HG02943 (cell line): ENCODE data around the gene NSMCE3.
A peak's percentile ranks its signal among the peaks of the same experiment; 100 is the strongest.
"Not testable (repeated sequence)": the region's sequence is repeated elsewhere in the genome, so short reads cannot be mapped to it uniquely, and the experiment has no call there.

ENCODE experiments used
- ATAC-seq: cut with Tn5 transposase; IDR thresholded peaks from one replicate; pipeline ENCODE4 v1.9.1; 2021; ENCODE audit warnings: mild to moderate bottlenecking, low read depth, moderate library complexity; ENCODE audit not compliant: unreplicated experiment

Gene NSMCE3

DNA sequence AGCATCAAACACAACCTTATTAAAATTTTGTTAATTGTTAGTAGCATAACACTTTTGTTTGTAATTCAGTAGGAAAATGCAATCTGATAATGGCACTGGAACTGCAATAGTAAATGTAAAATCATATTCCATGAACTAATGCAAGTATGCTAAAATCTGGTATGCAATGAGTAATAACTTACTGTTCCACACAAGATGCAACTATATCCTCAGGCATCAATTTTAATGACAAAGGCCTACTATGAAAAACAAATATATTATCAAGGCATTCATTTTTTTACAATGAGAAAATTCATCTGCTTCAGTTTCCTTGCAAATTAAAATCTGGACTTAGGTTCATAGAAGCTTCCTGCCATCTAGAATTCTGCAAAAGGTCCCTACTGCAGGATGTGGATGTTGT lies 1.4 kb upstream of the NSMCE3 start:
- no peak for ATAC-seq

DNA sequence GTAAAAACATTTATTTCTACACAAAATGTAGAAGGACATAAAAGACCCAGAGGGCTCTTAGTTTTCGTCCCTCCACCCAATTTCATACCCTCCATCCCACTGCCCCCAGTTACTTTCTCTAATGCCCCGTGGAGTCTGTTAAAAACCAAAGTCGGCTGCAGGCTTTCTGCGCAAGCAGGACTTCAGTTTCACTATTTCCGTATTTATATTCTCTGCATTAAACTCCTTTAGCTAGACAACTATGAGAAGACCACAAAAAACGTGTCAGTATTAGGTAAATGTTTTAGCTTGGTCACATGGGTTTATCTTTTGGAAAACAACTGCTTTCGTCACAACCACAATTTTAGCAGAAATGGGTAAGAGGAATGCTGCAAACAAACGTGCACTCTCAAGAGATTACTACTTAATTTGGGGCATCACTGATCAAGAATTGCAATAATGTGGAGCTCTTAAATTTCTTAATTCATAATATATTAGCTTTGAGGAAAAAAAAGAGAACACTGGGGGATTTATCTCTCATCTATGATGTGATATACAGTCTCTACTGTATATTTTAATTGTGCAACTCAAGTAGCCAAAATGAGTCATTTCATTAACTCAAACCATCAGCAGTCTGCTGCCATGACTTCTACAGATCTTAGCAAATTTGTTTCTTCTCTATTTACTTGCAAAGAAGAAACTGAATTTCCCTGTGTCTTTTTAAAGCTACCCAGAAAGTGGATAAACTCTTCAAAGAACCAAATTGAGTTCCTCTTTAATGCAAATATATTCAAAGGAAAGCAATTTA lies 740 bp upstream of the NSMCE3 start:
- ATAC-seq = peak; percentile 17

DNA sequence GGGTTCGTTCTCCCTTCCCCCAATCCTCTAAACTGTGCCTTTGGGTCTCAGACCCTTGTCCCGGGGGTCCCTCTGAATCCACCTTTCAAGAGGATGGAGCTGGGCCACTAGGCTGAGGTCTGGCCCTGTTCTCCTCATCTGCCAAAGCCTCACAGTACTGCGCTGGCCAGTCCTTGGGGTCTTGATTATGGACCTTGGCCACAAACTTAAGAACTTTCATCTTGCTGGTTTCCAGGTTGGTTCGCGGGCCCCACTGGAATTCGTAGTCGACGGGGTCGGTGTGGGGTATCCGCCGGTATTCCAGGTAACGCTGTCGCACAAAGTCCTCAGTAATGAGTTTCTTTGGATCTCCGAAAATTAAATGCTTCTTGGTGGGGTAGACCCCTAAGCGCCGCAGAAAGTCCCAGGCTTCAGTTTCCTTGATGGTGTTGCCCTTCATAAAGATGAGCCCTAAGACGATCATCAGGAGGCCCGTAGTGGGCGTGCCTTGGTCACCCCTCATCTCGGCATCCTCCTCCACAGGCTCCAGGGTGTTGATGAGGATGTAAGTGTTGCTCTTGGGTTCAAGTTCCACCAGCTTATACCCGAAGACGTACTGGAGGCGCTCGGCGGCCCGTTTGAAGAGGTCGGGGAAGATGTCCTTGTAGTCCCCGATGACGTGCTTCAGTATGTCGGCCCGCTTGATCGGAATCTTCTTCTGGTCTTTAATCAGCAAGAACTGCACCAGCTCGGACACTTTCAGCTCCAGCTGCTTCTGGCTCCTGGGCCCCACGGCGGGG lies 727 bp downstream of the NSMCE3 start:
- ATAC-seq = peak; percentile 23

DNA sequence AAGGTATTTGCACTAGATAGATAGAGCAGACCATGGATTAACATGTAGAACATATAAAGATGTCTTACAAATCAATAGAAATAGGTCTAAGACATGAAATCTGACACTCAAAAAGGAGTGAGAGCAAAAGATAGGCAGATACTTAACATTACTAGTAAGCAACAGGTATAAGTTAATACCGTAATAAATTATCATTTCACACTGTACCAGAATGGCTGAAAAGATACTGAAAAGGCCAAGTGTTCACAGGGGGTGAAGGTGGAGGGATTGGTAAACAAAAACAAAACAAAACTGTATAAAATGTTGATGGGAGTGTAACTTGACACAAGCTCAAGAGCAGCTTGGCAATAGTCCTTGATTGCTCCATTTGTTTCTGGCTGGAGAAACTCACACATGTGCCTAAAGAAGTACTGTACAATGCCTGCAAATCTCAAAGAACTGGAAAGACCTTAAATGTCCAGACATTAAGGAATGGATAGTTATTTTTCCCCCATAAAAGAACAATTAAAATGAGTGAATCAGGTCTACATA lies 3.5 kb downstream of the NSMCE3 start:
- ATAC-seq = no peak

DNA sequence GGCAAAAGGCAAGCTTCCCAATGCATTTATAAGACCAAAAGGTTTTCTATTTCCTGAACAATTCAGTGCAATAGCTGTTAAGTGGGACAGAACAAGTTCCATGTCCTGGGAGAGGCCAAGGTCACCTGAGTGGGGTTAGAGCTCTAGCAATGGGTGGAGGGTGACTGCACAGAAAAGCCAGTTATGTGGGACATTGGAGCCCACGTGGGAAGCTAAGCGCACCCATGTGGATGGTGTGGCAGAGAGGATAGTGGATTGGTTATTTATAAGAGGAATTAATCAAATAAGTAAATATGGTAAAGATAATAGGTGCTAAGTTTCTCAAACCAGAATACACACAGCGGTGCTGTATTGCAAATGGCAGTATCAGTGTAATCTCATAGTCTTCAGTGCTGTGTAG lies 6.3 kb downstream of the NSMCE3 start:
- ATAC-seq = no peak

DNA sequence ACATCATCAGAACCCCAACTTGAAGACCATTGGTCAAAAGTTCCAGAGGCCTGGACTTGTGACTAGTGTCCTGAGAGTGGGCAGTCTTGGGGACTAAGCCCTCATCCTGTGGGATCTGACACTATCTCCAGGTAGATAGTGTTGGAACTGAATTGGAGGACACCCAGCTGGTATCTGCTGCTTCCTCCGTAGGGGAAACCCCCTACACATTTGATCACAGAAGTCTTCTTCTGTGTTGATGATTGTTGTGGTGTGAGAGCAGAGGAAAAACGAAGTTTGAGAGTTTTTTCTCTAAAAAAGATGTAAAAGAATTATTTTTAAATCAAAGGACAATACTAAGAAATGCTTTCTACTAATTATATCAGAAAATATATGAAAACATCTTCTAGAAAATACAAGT lies 6.9 kb downstream of the NSMCE3 start:
- no peak for ATAC-seq

DNA sequence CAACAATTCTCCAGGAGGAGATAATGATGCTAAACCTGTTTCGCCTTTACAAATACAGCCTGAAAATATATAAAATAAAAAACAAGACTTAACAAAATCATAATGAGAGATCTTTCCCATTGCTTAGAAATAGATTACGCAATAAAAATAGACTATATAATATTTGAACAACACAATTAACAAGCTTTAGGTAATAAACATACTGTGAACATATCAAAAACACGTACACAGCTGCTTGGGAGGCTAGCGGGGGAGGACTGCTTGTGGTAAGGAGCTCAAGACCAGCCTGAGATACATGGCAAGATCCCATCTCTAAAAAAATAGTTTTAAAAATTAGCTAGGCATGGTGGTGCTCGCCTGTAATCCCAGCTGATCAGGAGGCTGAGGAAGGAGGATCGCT lies 8.7 kb downstream of the NSMCE3 start:
- no peak for ATAC-seq

DNA sequence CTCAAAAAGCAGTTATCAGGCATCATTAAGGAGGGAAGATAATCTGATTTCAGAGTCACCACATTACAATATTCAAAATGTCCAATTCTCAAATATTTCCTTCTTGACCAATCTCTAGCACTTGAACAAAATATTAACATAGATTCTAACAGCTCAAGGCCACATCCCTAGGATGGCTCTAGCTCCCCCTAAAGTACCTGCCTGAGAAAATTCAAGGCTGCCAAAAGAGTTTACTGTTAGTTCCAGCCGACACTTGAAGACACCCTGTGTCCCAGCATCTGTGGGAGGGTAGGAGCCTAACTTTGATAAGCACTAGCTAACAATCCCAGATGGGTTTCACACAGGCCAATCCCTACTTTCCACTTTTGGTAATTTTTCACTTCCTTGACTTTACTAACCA lies 10.4 kb downstream of the NSMCE3 start:
- ATAC-seq = no peak

DNA sequence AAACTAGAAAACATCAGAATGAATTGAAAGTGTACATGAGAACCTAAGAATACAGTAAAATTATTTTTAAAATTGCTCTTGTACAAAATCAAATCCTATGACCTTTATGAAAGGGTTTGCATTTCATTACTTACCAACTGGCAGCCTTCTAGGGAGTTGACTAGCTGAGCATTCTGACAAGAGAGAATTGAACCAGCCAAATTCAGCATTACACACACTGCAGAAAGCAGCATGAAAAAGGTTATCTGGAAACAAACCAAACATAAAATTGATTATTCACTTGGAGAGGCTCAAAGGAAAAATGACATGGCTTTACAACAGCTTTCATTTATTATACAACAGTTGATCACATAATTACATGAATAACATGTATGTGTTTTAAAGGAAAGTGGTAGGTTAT lies 17.4 kb downstream of the NSMCE3 start:
- ATAC-seq = no peak

DNA sequence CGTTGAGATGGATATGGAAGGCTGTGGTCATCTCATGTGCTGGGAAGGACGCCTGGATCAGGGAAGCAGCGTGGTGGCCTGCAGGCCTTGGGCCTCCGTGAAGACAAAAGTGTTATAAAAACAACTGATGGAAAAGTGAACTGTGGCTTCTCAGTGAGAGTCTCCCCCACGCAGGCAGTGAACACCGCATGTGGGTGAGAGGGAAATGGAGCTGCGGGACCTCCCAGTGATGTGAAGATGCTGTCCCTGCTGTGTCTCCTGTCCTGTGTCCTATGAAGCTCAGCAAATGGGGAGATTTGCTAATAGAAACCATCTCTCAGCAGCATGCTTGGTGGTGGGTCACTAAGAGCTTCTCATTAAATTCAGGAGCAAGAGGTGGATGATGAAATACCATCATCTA lies 25.1 kb downstream of the NSMCE3 start:
- no peak for ATAC-seq

DNA sequence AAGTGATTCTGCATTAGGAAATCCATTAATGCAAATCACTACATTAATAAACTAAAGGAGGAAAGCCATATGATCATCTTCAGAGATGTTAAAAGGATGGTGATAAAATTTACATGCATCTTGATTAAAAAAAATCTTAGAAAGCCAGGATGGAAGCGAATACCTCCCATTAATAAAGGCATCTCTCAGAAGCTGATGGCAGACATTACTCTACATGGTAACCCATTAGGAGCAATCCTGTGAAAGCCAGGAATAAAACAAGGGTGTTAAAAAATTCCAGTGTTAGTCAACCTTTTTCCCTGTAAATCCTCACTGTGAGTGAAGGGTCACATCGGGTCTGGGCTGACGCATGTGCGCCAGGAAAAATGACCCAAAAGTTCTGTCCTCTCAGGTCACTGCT lies 25.5 kb downstream of the NSMCE3 start:
- no peak for ATAC-seq

DNA sequence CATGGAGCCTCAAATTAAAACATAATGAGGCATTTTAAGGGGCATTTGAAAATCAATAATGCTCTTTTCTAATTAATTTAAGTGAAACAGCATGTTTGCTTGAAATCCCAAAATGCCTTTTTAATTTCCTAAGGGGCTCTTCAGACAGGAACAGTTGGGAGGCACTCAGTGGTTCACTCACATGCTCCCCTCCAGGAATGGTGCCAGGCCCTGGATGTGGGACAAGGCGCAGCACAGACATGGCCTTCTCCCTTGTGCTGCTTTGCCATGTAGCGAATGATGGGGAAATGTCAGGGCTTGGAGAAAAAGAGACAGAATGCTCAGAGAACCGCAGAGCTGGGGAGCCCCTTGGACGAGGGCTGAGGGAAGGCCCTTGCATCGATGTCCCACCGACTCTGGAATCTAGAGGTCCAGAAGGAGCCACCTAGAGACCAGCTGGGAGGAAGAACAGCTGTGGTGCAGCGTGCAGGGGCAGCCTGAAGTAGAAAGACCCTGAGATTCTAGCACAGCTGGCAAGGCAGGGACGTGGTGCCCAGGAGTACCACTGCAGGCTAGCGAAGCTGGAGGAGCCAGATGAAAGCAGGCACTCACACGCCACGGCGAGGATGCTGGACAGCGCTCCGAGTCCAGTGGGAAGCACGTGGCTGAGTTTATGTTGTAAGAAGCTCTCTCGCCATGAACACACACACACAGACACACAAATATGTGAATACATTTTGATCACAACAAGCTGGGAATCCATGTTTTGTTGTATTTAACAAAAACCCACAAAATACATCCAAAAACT lies 27.0 kb downstream of the NSMCE3 start:
- no peak for ATAC-seq

DNA sequence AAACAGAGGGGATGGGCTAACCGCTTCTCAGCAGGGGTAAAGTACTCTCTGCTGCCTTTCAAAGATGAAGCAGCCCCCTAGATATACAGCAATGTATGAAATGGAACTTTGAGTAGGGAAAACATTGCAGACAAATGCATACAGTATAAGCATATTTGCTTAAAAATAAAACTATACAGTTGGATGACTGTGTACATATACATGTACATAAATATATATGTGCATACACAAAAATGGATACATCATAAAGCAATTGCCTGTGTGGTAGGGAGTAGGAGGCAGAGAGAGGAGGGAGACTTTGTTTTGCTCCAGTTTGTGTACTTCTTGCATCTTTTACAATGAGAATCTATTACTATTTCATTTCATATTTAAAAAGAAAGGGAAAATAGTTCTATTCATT lies 28.4 kb downstream of the NSMCE3 start:
- ATAC-seq = no peak

DNA sequence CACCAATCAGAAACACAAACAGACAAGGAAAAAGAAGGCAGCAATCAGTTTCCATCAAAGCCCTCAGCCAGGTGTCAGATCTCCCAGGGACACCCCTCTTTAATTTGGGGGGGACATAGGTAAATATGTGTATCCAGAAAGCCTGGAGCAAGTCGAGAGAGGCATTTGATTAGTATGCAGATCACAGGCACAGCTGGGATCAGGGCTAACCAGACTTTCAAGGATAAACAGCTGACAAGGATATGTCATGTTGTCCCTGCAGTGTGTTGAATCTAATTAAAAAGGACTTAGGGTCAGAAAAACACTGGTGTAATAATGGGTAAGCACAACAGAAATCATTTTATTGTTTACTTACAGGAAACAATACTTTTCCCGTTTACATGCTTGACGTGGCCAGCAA lies 30.2 kb downstream of the NSMCE3 start:
- ATAC-seq = no peak

DNA sequence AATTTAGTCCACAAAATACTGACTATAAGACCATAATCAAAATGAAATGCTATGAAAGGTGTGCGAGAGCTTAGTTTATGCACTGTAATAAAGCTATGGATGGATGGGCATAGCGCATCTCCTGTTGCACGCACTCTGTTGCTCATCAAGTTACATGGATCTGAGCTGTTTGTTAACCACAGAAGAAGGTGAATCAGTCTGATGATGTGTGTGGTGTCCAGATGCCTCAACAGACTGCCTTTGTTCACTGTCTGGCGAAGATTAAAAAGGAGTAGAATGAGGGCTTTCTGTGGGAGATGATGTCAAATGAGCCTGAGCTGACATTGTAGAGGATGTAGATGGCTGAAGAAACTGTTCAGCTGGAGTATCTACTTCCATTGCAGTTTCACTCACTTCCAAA lies 36.1 kb downstream of the NSMCE3 start:
- no peak for ATAC-seq

DNA sequence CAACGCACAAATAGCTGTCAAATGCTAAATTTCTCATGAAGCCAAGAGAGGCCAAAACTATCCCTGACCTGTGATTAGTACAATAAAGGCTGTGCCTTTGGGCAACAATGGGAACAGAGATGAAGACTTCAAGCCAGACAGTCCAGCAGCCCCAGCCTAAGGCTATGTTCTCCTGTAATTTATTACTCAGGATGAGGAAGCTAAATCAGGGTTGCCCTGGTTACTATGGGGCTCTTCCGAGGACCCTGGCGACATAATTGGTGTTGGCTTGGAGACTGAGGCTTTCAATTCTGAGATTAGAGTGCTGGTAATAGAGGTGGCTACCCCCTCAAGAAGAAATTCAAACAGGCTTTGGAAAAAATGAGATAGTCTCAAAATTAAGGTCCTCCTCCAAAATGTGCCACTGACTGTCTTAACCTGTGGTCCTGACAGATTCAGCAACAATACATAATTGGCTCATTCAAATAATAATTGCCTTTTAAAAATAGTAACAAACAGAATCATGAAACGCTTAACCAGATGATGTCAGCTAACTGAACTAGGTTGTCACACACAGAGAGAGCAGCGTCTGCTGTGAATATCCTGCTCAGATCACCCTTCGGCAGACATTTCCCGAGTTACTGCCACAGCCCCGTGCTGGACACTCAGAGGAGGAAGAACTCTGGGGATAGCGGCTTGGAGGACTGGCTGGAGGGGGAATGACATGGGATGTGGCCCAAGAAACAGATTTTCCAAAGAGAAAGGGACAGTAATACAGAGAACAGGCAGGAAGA lies 43.0 kb downstream of the NSMCE3 start:
- no peak for ATAC-seq

DNA sequence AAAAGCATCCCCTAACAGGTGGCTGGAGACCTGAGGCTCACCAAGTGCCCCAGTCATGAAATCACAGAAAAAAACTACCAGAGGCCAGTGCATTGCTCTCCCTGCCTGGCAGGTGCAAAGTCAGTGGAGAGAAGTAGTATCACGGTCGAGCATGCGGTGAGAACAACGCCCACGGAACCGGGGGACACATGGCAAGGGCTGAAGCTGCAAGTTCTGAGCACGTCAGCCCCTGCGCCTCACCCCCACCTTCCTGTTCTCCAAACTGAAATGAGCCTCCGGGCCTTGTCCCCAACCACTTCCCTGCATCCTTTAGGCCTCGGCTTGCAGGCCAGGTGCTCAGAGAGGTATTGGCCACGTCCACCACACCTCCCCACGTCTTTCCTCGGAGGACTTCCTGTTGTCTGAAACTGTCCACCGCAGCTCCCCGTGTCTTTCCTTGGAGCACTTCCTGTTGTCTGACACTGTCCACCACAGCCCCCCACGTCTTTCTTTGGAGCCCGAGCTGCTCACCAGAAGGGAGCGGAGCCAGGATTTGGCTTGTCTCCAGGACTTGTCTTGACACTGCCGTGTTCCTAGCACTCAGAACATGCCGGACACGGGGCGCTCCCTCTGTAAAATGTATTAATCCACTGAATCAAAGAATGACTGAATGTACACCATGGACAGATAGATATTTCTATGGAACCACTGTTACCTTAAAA lies 43.9 kb downstream of the NSMCE3 start:
- no peak for ATAC-seq

DNA sequence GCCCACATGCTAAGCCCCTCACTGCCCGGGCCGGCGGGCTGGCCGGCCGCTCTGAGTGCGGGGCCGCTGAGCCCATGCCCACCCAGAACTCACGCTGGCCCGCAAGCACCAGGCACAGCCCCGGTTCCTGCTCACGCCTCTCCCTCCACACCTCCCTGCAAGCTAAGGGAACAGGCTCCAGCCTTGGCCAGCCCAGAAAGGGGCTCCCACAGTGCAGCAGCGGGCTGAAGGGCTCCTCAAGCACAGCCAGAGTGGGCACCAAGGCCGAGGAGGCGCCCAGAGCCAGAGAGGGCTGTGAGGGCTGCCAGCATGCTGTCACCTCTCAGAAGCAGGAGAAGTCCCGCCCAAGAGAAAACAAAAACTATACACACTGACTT lies 44.6 kb downstream of the NSMCE3 start:
- not testable (repeated sequence) for ATAC-seq

DNA sequence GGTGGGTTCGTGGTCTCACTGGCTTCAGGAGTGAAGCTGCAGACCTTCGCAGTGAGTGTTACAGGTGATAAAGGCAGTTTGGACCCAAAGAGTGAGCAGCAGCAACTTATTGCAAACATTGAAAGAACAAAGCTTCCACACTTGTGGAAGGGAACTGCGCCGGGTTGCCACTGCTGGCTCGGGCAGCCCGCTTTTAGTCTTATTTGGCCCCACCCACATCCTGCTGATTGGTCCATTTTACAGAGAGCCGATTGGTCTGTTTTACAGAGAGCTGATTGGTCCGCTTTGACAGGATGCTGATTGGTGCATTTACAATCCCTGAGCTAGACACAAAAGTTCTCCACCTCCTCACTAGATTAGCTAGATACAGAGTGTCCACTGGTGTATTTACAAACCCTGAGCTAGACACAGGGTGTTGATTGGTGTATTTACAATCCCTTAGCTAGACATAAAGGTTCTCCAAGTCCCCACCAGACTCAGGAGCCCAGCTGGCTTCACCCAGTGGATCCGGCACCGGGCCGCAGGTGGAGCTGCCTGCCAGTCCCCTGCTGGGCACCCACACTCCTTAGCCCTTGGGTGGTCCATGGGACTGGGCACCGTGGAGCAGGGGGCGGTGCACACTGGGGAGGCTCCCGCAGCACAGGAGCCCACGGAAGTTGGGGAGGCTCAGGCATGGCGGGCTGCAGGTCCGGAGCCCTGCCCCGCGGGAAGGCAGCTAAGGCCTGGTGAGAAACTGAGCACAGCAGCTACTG lies 45.2 kb downstream of the NSMCE3 start:
- ATAC-seq = not testable (repeated sequence)
